ENCODE results near the gene PRMT2.

Gene PRMT2

GRCh38 chr21:46641656-46642055, 6.2 kb downstream of the PRMT2 start:
- Mint-ChIP-seq H3K9me3 (no peaks in the 10 kb centered on the region), H3K4me3 (no peak overlapping the region), H3K4me1 (ENCODE audit: low read depth) (peaks cover 37% of the 10 kb centered on the region), H3K27me3 (ENCODE audit: low read depth) (no peaks in the 10 kb centered on the region), H3K36me3 (ENCODE audit: low read depth) (peaks cover 71% of the 10 kb centered on the region), H3K27ac (peak overlapping the region; percentile 16)
- no peak for DNase-seq (ENCODE audit: low spot score)

- H3K9me3 Mint-ChIP-seq, result no peaks in the 10 kb centered on the region
- peaks cover 20% of the 10 kb centered on the region for H3K4me1 Mint-ChIP-seq (ENCODE audit: low read depth)
- H3K27me3 Mint-ChIP-seq (ENCODE audit: low read depth), result no peaks in the 10 kb centered on the region
- no peak overlapping the region for H3K4me3 Mint-ChIP-seq
- no peak for DNase-seq (ENCODE audit: low spot score)
- H3K27ac Mint-ChIP-seq, result no peak overlapping the region
- peaks cover 76% of the 10 kb centered on the region for H3K36me3 Mint-ChIP-seq (ENCODE audit: low read depth)
These were observed 8.1 kb downstream of the PRMT2 start for GRCh38 chr21:46643379-46644177.

GRCh38 chr21:46645840-46646239, 10.4 kb downstream of the PRMT2 start:
- H3K27me3 Mint-ChIP-seq (ENCODE audit: low read depth), result no peaks in the 10 kb centered on the region
- H3K9me3 Mint-ChIP-seq, result no peaks in the 10 kb centered on the region
- H3K27ac Mint-ChIP-seq, result no peak overlapping the region
- peaks cover 82% of the 10 kb centered on the region for H3K36me3 Mint-ChIP-seq (ENCODE audit: low read depth)
- no peak for DNase-seq (ENCODE audit: low spot score)
- H3K4me1 Mint-ChIP-seq (ENCODE audit: low read depth), result peaks cover 4% of the 10 kb centered on the region
- no peak overlapping the region for H3K4me3 Mint-ChIP-seq

GRCh38 chr21:46646541-46647154, 11.2 kb downstream of the PRMT2 start:
- no peak for DNase-seq (ENCODE audit: low spot score)
- Mint-ChIP-seq H3K27me3 (ENCODE audit: low read depth) (no peaks in the 10 kb centered on the region), H3K36me3 (ENCODE audit: low read depth) (peaks cover 83% of the 10 kb centered on the region), H3K27ac (no peak overlapping the region), H3K9me3 (no peaks in the 10 kb centered on the region), H3K4me1 (ENCODE audit: low read depth) (peaks cover 4% of the 10 kb centered on the region), H3K4me3 (no peak overlapping the region)

- peaks cover 93% of the 10 kb centered on the region for H3K36me3 Mint-ChIP-seq (ENCODE audit: low read depth)
- DNase-seq (ENCODE audit: low spot score), result no peak
- no peak overlapping the region for H3K4me3 Mint-ChIP-seq
- no peaks in the 10 kb centered on the region for H3K9me3 Mint-ChIP-seq
- H3K4me1 Mint-ChIP-seq (ENCODE audit: low read depth), result peaks cover 4% of the 10 kb centered on the region
- no peak overlapping the region for H3K27ac Mint-ChIP-seq
- no peaks in the 10 kb centered on the region for H3K27me3 Mint-ChIP-seq (ENCODE audit: low read depth)
These were observed 13.1 kb downstream of the PRMT2 start for GRCh38 chr21:46648539-46648938.

- Mint-ChIP-seq H3K27ac (no peak overlapping the region), H3K36me3 (ENCODE audit: low read depth) (peaks cover 93% of the 10 kb centered on the region), H3K27me3 (ENCODE audit: low read depth) (no peaks in the 10 kb centered on the region), H3K4me3 (no peak overlapping the region), H3K9me3 (peaks cover 8% of the 10 kb centered on the region), H3K4me1 (ENCODE audit: low read depth) (peaks cover 4% of the 10 kb centered on the region)
- no peak for DNase-seq (ENCODE audit: low spot score)
These were observed 13.9 kb downstream of the PRMT2 start for GRCh38 chr21:46649356-46649755.

GRCh38 chr21:46650476-46651098, 15.1 kb downstream of the PRMT2 start:
- DNase-seq (ENCODE audit: low spot score), result no peak
- peaks cover 4% of the 10 kb centered on the region for H3K4me1 Mint-ChIP-seq (ENCODE audit: low read depth)
- peaks cover 95% of the 10 kb centered on the region for H3K36me3 Mint-ChIP-seq (ENCODE audit: low read depth)
- peaks cover 20% of the 10 kb centered on the region for H3K9me3 Mint-ChIP-seq
- no peaks in the 10 kb centered on the region for H3K27me3 Mint-ChIP-seq (ENCODE audit: low read depth)
- no peak overlapping the region for H3K27ac Mint-ChIP-seq
- H3K4me3 Mint-ChIP-seq, result no peak overlapping the region

GRCh38 chr21:46651121-46651520, 15.6 kb downstream of the PRMT2 start:
- Mint-ChIP-seq H3K27ac (no peak overlapping the region), H3K4me3 (no peak overlapping the region), H3K27me3 (ENCODE audit: low read depth) (no peaks in the 10 kb centered on the region), H3K36me3 (ENCODE audit: low read depth) (peaks cover 96% of the 10 kb centered on the region), H3K9me3 (peaks cover 23% of the 10 kb centered on the region), H3K4me1 (ENCODE audit: low read depth) (peaks cover 4% of the 10 kb centered on the region)
- DNase-seq (ENCODE audit: low spot score), result no peak

- Mint-ChIP-seq H3K36me3 (ENCODE audit: low read depth) (peaks cover 77% of the 10 kb centered on the region), H3K4me3 (no peak overlapping the region), H3K27ac (no peak overlapping the region), H3K9me3 (peaks cover 32% of the 10 kb centered on the region), H3K27me3 (ENCODE audit: low read depth) (no peaks in the 10 kb centered on the region), H3K4me1 (ENCODE audit: low read depth) (no peaks in the 10 kb centered on the region)
- DNase-seq (ENCODE audit: low spot score), result no peak
These were observed 19.8 kb downstream of the PRMT2 start for GRCh38 chr21:46655230-46655629.

GRCh38 chr21:46656820-46657219, 21.3 kb downstream of the PRMT2 start:
- peaks cover 1% of the 10 kb centered on the region for H3K4me1 Mint-ChIP-seq (ENCODE audit: low read depth)
- DNase-seq (ENCODE audit: low spot score), result no peak
- no peak overlapping the region for H3K4me3 Mint-ChIP-seq
- H3K9me3 Mint-ChIP-seq, result peaks cover 32% of the 10 kb centered on the region
- peaks cover 62% of the 10 kb centered on the region for H3K36me3 Mint-ChIP-seq (ENCODE audit: low read depth)
- H3K27ac Mint-ChIP-seq, result no peak overlapping the region
- H3K27me3 Mint-ChIP-seq (ENCODE audit: low read depth), result no peaks in the 10 kb centered on the region

GRCh38 chr21:46660505-46660904, 25.0 kb downstream of the PRMT2 start:
- no peaks in the 10 kb centered on the region for H3K27me3 Mint-ChIP-seq (ENCODE audit: low read depth)
- no peak overlapping the region for H3K27ac Mint-ChIP-seq
- peak; percentile 41 for DNase-seq (ENCODE audit: low spot score)
- H3K36me3 Mint-ChIP-seq (ENCODE audit: low read depth), result peaks cover 38% of the 10 kb centered on the region
- no peak overlapping the region for H3K4me3 Mint-ChIP-seq
- H3K4me1 Mint-ChIP-seq (ENCODE audit: low read depth), result peaks cover 3% of the 10 kb centered on the region
- peaks cover 13% of the 10 kb centered on the region for H3K9me3 Mint-ChIP-seq

- Mint-ChIP-seq H3K4me3 (peak overlapping the region; percentile 36), H3K27ac (no peak overlapping the region)
- peak; percentile 30 for DNase-seq (ENCODE audit: low spot score)
These were observed 25.7 kb downstream of the PRMT2 start for GRCh38 chr21:46661211-46661625.

GRCh38 chr21:46661642-46662366, 26.3 kb downstream of the PRMT2 start:
- H3K27ac Mint-ChIP-seq, result no peak overlapping the region
- peaks cover 27% of the 10 kb centered on the region for H3K36me3 Mint-ChIP-seq (ENCODE audit: low read depth)
- DNase-seq (ENCODE audit: low spot score), result no peak

More at GRCh38 chr21:46661211-46661625, 25.7 kb downstream of the PRMT2 start:
- H3K27me3 Mint-ChIP-seq (ENCODE audit: low read depth), result no peaks in the 10 kb centered on the region
- H3K36me3 Mint-ChIP-seq (ENCODE audit: low read depth), result peaks cover 33% of the 10 kb centered on the region
- H3K9me3 Mint-ChIP-seq, result peaks cover 8% of the 10 kb centered on the region
- H3K4me1 Mint-ChIP-seq (ENCODE audit: low read depth), result peaks cover 5% of the 10 kb centered on the region

GRCh38 chr21:46662367-46662654, 26.8 kb downstream of the PRMT2 start:
- Mint-ChIP-seq H3K9me3 (no peaks in the 10 kb centered on the region), H3K27me3 (ENCODE audit: low read depth) (no peaks in the 10 kb centered on the region), H3K4me1 (ENCODE audit: low read depth) (peaks cover 5% of the 10 kb centered on the region), H3K36me3 (ENCODE audit: low read depth) (peaks cover 25% of the 10 kb centered on the region), H3K4me3 (no peak overlapping the region), H3K27ac (no peak overlapping the region)
- DNase-seq (ENCODE audit: low spot score), result no peak

More at GRCh38 chr21:46661642-46662366, 26.3 kb downstream of the PRMT2 start:
- Mint-ChIP-seq H3K27me3 (ENCODE audit: low read depth) (no peaks in the 10 kb centered on the region), H3K4me3 (peak overlapping the region; percentile 36), H3K9me3 (peaks cover 2% of the 10 kb centered on the region), H3K4me1 (ENCODE audit: low read depth) (peaks cover 5% of the 10 kb centered on the region)
